WTC11 (cell line): ENCODE measurements around the gene ADAMTS12. TPM values are rescaled to one million over a fixed set of nuclear protein-coding genes. Genes with fewer than 3 reads are reported as not detected.

ENCODE experiments used
- ATAC-seq: fragments of 200-7000 bp; cut with Tn5 transposase; 2 replicates; pipeline ENCODE4 v1.10.0; 2021; ENCODE audit warnings: mild to moderate bottlenecking, moderate library complexity
- CTCF ChIA-PET: fragments of 300-600 bp; sonication (Branson Sonifier 250); formaldehyde crosslinking; loops from one replicate; lab custom pipeline; 2021; ENCODE audit warnings: antibody characterized with exemption; lab: Charles Lee
- POLR2A ChIA-PET: fragments of 350-600 bp; sonication (Branson Sonifier 250); formaldehyde crosslinking; loops from one replicate; lab custom pipeline; 2021; ENCODE audit warnings: antibody characterized with exemption; lab: Charles Lee
- DNase-seq: peaks from one replicate; pipeline ENCODE4 v3.0.0; 2021; ENCODE audit warnings: low spot score
- H3K27ac Mint-ChIP-seq: 2 replicates; pipeline ENCODE4 v1.8.0; 2021; ENCODE audit warnings: mixed read lengths
- H3K27me3 Mint-ChIP-seq: 2 replicates; pipeline ENCODE4 v1.8.0; 2021; ENCODE audit warnings: low read depth, mild to moderate bottlenecking, moderate library complexity, mixed read lengths
- H3K36me3 Mint-ChIP-seq: 2 replicates; pipeline ENCODE4 v1.8.0; 2021; ENCODE audit warnings: mixed read lengths
- H3K4me1 Mint-ChIP-seq: 2 replicates; pipeline ENCODE4 v1.8.0; 2022; ENCODE audit warnings: mixed read lengths
- H3K4me3 Mint-ChIP-seq: 2 replicates; pipeline ENCODE4 v1.8.0; 2021; ENCODE audit warnings: mild to moderate bottlenecking, moderate library complexity, mixed read lengths
- H3K9me3 Mint-ChIP-seq: 2 replicates; pipeline ENCODE4 v1.8.0; 2021; ENCODE audit warnings: mixed read lengths
- AFF4 ChIP-seq: sonication (generic); formaldehyde crosslinking; IDR thresholded peaks from 2 replicates; pipeline ENCODE4 v1.8.1; 2023; ENCODE audit warnings: mild to moderate bottlenecking, missing genetic modification reagents, borderline replicate concordance
- ATF6 ChIP-seq: sonication (generic); formaldehyde crosslinking; IDR thresholded peaks from 2 replicates; pipeline ENCODE4 v1.8.1; 2023; ENCODE audit warnings: mild to moderate bottlenecking, missing genetic modification reagents
- CBFB ChIP-seq: sonication (generic); formaldehyde crosslinking; IDR thresholded peaks from 2 replicates; pipeline ENCODE4 v1.8.1; 2022; ENCODE audit warnings: mild to moderate bottlenecking, low read depth, missing genetic modification reagents
- CDX4 ChIP-seq: fragments of 250-450 bp; sonication (Bioruptor Pico); IDR thresholded peaks from 2 replicates; pipeline ENCODE4 v1.9.0; 2021; ENCODE audit warnings: moderate library complexity, mild to moderate bottlenecking, inconsistent platforms, borderline replicate concordance
- E2F1 ChIP-seq: sonication (generic); formaldehyde crosslinking; IDR thresholded peaks from 2 replicates; pipeline ENCODE4 v1.8.0; 2022; ENCODE audit warnings: mild to moderate bottlenecking, missing genetic modification reagents
- FOXJ3 ChIP-seq: sonication (generic); formaldehyde crosslinking; IDR thresholded peaks from 2 replicates; pipeline ENCODE4 v1.9.0; 2021; ENCODE audit warnings: missing genetic modification reagents, mild to moderate bottlenecking, borderline replicate concordance
- FOXP1 ChIP-seq: sonication (generic); formaldehyde crosslinking; IDR thresholded peaks from 2 replicates; pipeline ENCODE4 v1.8.0; 2022; ENCODE audit warnings: missing genetic modification reagents, mild to moderate bottlenecking, moderate library complexity, borderline replicate concordance
- IRF1 ChIP-seq: sonication (generic); formaldehyde crosslinking; IDR thresholded peaks from 2 replicates; pipeline ENCODE4 v1.8.0; 2023; ENCODE audit warnings: missing genetic modification reagents
- MAX ChIP-seq: sonication (generic); formaldehyde crosslinking; IDR thresholded peaks from 2 replicates; pipeline ENCODE4 v1.8.0; 2022; ENCODE audit warnings: mild to moderate bottlenecking, missing genetic modification reagents
- NFATC4 ChIP-seq: fragments of 250-450 bp; sonication (Bioruptor Pico); IDR thresholded peaks from 2 replicates; pipeline ENCODE4 v1.9.0; 2021; ENCODE audit warnings: mild to moderate bottlenecking
- NR2C2 ChIP-seq: sonication (generic); formaldehyde crosslinking; IDR thresholded peaks from 2 replicates; pipeline ENCODE4 v1.8.0; 2022; ENCODE audit warnings: mild to moderate bottlenecking, missing genetic modification reagents
- PRDM15 ChIP-seq: sonication (generic); formaldehyde crosslinking; IDR thresholded peaks from 2 replicates; pipeline ENCODE4 v1.8.0; 2022; ENCODE audit warnings: missing genetic modification reagents
- STAT6 ChIP-seq: sonication (generic); formaldehyde crosslinking; conservative IDR thresholded peaks from 2 replicates; pipeline ENCODE4 v1.8.1; 2023; ENCODE audit warnings: mild to moderate bottlenecking, low read depth, missing genetic modification reagents, moderate library complexity
- ZBTB21 ChIP-seq: sonication (generic); formaldehyde crosslinking; IDR thresholded peaks from 2 replicates; pipeline ENCODE4 v1.8.1; 2023; ENCODE audit warnings: mild to moderate bottlenecking, missing genetic modification reagents, borderline replicate concordance
- ZNF219 ChIP-seq: sonication (generic); formaldehyde crosslinking; IDR thresholded peaks from 2 replicates; pipeline ENCODE4 v1.8.0; 2023; ENCODE audit warnings: missing genetic modification reagents, mild to moderate bottlenecking, borderline replicate concordance
- ZNF232 ChIP-seq: sonication (generic); formaldehyde crosslinking; IDR thresholded peaks from 2 replicates; pipeline ENCODE4 v1.8.0; 2022; ENCODE audit warnings: mild to moderate bottlenecking, missing genetic modification reagents
- ZNF263 ChIP-seq: sonication (generic); formaldehyde crosslinking; IDR thresholded peaks from 2 replicates; pipeline ENCODE4 v1.8.1; 2022; ENCODE audit warnings: low read depth, mild to moderate bottlenecking, moderate library complexity, missing genetic modification reagents
- total RNA-seq: library from RNA; stranded (reverse); gene quantifications from 3 replicates; pipeline ENCODE4 v1.2.3, GENCODE V29; 2021

Gene ADAMTS12
- total RNA-seq, 1 experiment from 2014 or later: 13.5 TPM

- no peak for TF ChIP-seq E2F1 (CRISPR knock-in tag)
- no peak for TF ChIP-seq PRDM15 (CRISPR knock-in tag)
- TF ChIP-seq AFF4 (CRISPR knock-in tag): no peak
- no peak for TF ChIP-seq ZBTB21
- TF ChIP-seq FOXP1 (CRISPR knock-in tag): no peak
- TF ChIP-seq IRF1 (CRISPR knock-in tag): no peak
- no peak for TF ChIP-seq MAX
- TF ChIP-seq CDX4 (CRISPR knock-in tag): no peak
- TF ChIP-seq ZNF263 (CRISPR knock-in tag): no peak
- no peak for TF ChIP-seq ZNF219 (CRISPR knock-in tag)
Observed at GRCh38 chr5:33537240-33537639, 354.6 kb downstream of the ADAMTS12 start (continued).

GRCh38 chr5:33536802-33537201 is 355.0 kb downstream of the ADAMTS12 start:
- CTCF ChIA-PET: no interaction called here
- no peak for ATAC-seq
- Mint-ChIP-seq H3K27me3 (peaks cover 13% of the 10 kb centered on the region), H3K9me3 (peaks cover 10% of the 10 kb centered on the region), H3K27ac (no peak overlapping the region), H3K4me1 (peaks cover 3% of the 10 kb centered on the region; the same call in 1 of the 2 replicates), H3K36me3 (no peaks in the 10 kb centered on the region; the same call in 1 of the 2 replicates), H3K4me3 (no peak overlapping the region)
- DNase-seq: no peak
- POLR2A ChIA-PET: no interaction called here
- TF ChIP-seq STAT6 (no peak), NR2C2 (CRISPR knock-in tag) (no peak), NFATC4 (no peak), ATF6 (CRISPR knock-in tag) (no peak), FOXJ3 (CRISPR knock-in tag) (no peak), CBFB (CRISPR knock-in tag) (no peak), ZNF232 (CRISPR knock-in tag) (no peak)
